Heart right ventricle (tissue), 16 donors: ENCODE results near the gene GRIA3. TPM values are rescaled to one million over a fixed set of nuclear protein-coding genes. Genes with fewer than 3 reads are reported as not detected.

Experiments used
- ATAC-seq, 8 donors: fragments of 200-7000 bp; cut with Tn5 transposase; one replicate each; pipeline ENCODE4 v1.9.1; 2020; ENCODE audit warnings: mild to moderate bottlenecking in 8 of 8, moderate library complexity in 8 of 8, moderate number of reproducible peaks in 1 of 8
- DNase-seq, 2 donors: peaks; one replicate each; pipeline ENCODE4 v3.0.0-alpha.2; 2020
- H3K27ac ChIP-seq, 10 donors: fragments of 200-600 bp; sonication (generic) in 2 of 10; one replicate each; pipeline versions ENCODE4 v1.5.0 to v1.8.0; 2020 to 2022; ENCODE audit warnings: mild to moderate bottlenecking in 3 of 10
- H3K27me3 ChIP-seq, 7 donors: fragments of 200-600 bp; one replicate each; pipeline ENCODE4 v1.8.0; 2021 to 2022; ENCODE audit warnings: mild to moderate bottlenecking in 2 of 7
- H3K36me3 ChIP-seq, 9 donors: fragments of 200-600 bp; sonication (generic) in 1 of 9; one replicate each; pipeline versions ENCODE4 v1.5.0 to v1.8.0; 2020 to 2022; ENCODE audit warnings: mild to moderate bottlenecking in 2 of 9
- H3K4me1 ChIP-seq, 9 donors: fragments of 200-600 bp; sonication (generic) in 1 of 9; one replicate each; pipeline versions ENCODE4 v1.5.0 to v1.8.0; 2020 to 2022; ENCODE audit warnings: mild to moderate bottlenecking in 4 of 9
- H3K4me3 ChIP-seq, 10 donors: fragments of 200-600 bp; sonication (generic) in 2 of 10; one replicate each; pipeline versions ENCODE4 v1.5.0 to v1.8.0; 2020 to 2022; ENCODE audit warnings: mild to moderate bottlenecking in 7 of 10, moderate library complexity in 2 of 10
- H3K9me3 ChIP-seq, 11 donors: fragments of 200-600 bp in 10 of 11; sonication (generic) in 2 of 11; one replicate each; pipeline versions ENCODE4 v1.5.0 to v1.8.0; 2013 to 2022; ENCODE audit warnings: mild to moderate bottlenecking in 2 of 11, control low read depth in 1 of 11, moderate library complexity in 1 of 11
- WGBS, 2 donors: extraction: QIAGEN DNeasy Blood & Tissue Kit; methylation state at CpG; one replicate each; pipeline ENCODE4 v1.1.7; 2013; ENCODE audit warnings: inconsistent platforms in 1 of 2; 5-methylcytosine and 5-hydroxymethylcytosine counted together
- intact Hi-C, 10 donors: fragments of 100-400 bp; cut with DNase I; formaldehyde crosslinking; loops; one replicate each; pipeline versions ENCODE4 v1.11.1 to v1.14.2; 2022
- polyA plus RNA-seq, 2 donors: library from polyadenylated mRNA; stranded (reverse); fragments of 200-250 nt; gene quantifications; one replicate each; pipeline ENCODE4 v1.2.3, GENCODE V29; 2013
- total RNA-seq, 10 donors: library from RNA; stranded (reverse); fragmentation: NEBNext Ultra II Directional in 3 of 10; extraction: Animal tissue kit (Norgen Biotek cat#: 25700) in 3 of 10; gene quantifications; one replicate each; pipeline versions ENCODE4 v1.2.1 to v1.2.4, GENCODE V29; 2021 to 2023
- TF ChIP-seq, protein P1 (sequence below), 9 donors: fragments of 200-600 bp; sonication (generic) in 2 of 9; IDR thresholded peaks; one replicate each; pipeline versions ENCODE4 v1.5.0 to v1.8.0; 2021 to 2022; ENCODE audit warnings: antibody characterized with exemption in 9 of 9, mild to moderate bottlenecking in 5 of 9, moderate library complexity in 1 of 9
- donor health status: Arrhythmogenic right ventricular cardiomyopathy.
- donor health status: ischemic (EF 13 %, LVEDD 7.1; RV severe dilation, severe dysfunction).
- donor health status: healthy with polysubstance abuse.
- donor health status: DM: no; HTN: yes; CAD: no.
- donor health status: DM: no; HTN: no; CAD: no.
- donor health status: ischemic (EF 25% LVEDD 6.9; RV normal size, moderate dysfunction).
- donor health status: ischemic (EF 25% LVEDD 5.7; RV mildly dilated, moderate dysfunction).
- donor health status: healthy.
- donor health status: DM: yes; HTN: yes; CAD: no.
- donor health status: Ischemic cardiomyopathy.
- donor health status: ischemic (EF 35%, LVEDD 5.7; RV mildly dilated, moderate dysfunction).
- donor health status: nonischemic (EF 11% LVEDD 7.7; RV severe dilation, severe dysfunction).
- donor health status: DM: yes; HTN: yes; CAD: no.
- donor health status: PGD.
- donor health status: ischemic (EF 29% LVEDD 5.4; RV normal size, mild dysfunction).
- donor health status: nonischemic (EF 23%, LVEDD 6.1; RV moderate dilation, normal function).

Gene GRIA3
- total and polyA plus RNA-seq, 12 donors, result 0.06 to 12.4 (median 1.2) TPM

- ATAC-seq (peak in 3 of 8 donors; percentile 38 to 66 (median 56)), DNase-seq (no peak)
- Histone ChIP-seq H3K9me3 (no peaks in the 10 kb centered on the region), H3K4me3 (no peak overlapping the region), H3K27ac (peak overlapping the region in 4 of 10 donors; percentile 10 to 48 (median 19)), H3K36me3 (no peaks in the 10 kb centered on the region), H3K4me1 (peaks cover 0 to 3% (median 0%) of the 10 kb centered on the region in 9 donors), H3K27me3 (no peaks in the 10 kb centered on the region)
- TF ChIP-seq, protein P1, sequence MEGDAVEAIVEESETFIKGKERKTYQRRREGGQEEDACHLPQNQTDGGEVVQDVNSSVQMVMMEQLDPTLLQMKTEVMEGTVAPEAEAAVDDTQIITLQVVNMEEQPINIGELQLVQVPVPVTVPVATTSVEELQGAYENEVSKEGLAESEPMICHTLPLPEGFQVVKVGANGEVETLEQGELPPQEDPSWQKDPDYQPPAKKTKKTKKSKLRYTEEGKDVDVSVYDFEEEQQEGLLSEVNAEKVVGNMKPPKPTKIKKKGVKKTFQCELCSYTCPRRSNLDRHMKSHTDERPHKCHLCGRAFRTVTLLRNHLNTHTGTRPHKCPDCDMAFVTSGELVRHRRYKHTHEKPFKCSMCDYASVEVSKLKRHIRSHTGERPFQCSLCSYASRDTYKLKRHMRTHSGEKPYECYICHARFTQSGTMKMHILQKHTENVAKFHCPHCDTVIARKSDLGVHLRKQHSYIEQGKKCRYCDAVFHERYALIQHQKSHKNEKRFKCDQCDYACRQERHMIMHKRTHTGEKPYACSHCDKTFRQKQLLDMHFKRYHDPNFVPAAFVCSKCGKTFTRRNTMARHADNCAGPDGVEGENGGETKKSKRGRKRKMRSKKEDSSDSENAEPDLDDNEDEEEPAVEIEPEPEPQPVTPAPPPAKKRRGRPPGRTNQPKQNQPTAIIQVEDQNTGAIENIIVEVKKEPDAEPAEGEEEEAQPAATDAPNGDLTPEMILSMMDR (IDR thresholded peaks at IDR 0.05), result no peak
- intact Hi-C loops, result no loop called here
Observed at GRCh38 chrX:123236859-123237258, 52.8 kb downstream of the GRIA3 start.

DNA sequence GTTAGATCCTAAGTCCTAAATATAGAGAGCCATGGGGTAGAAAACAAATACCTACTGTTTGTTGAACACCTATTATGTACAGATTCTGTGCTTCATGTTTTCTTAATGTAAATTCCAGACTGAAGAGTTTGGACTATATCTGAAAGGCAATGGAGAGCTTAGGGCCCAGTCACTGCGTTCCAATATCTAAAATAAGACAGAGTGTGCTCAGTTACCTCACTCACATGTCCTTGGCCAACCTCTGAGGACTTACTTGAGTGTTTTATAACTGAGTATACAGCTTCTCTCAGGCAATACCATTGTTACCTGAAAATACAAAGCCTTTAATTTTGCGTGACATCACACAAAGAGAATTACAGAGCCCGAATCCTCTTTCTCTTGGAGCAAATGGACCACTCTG is 53.2 kb downstream of the GRIA3 start:
- TF ChIP-seq, protein P1 (IDR thresholded peaks at IDR 0.05), result no peak
- 68 to 83% methylated on average over 3 of the region's 3 CpGs for whole genome bisulfite sequencing, 2 donors
- intact Hi-C loops, result no loop called here
- DNase-seq (no peak), ATAC-seq (peak in 2 of 8 donors; percentile 35 to 61)
- H3K9me3 ChIP-seq, result no peaks in the 10 kb centered on the region
- H3K4me3 ChIP-seq, result no peak overlapping the region
- no peaks in the 10 kb centered on the region for H3K27me3 ChIP-seq
- peaks cover 0 to 3% (median 0%) of the 10 kb centered on the region in 9 donors for H3K4me1 ChIP-seq
- peak overlapping the region in 4 of 10 donors; percentile 10 to 48 (median 19) for H3K27ac ChIP-seq
- H3K36me3 ChIP-seq, result no peaks in the 10 kb centered on the region

DNA sequence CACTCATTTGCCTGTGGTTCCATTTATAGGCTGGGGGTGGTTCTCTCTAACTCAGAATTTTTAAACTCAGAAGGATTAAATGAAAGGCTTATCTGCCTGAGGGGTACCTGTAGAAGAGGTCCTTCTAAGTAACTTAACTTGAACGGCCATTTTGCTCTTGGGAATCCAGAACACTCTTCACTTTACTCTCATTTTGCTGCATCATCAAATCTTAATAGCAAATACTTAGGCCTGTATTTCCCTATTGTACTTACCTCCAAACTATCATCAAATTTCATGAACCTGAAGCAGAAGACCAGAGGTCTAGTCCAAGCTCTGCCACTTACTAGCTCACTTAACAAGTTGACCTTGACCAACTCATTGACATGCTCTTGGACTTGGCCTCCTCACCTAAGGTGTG is 70.4 kb downstream of the GRIA3 start:
- H3K27me3 ChIP-seq, result no peaks in the 10 kb centered on the region
- H3K9me3 ChIP-seq, result no peaks in the 10 kb centered on the region
- 88 to 95% methylated on average over 1 of the region's 1 CpG for WGBS, 2 donors
- ATAC-seq (no peak), DNase-seq (no peak)
- no peaks in the 10 kb centered on the region for H3K36me3 ChIP-seq
- no peaks in the 10 kb centered on the region for H3K4me1 ChIP-seq
- H3K4me3 ChIP-seq, result no peak overlapping the region
- TF ChIP-seq, protein P1 (IDR thresholded peaks at IDR 0.05), result no peak
- intact Hi-C loops, result no loop called here
- no peak overlapping the region for H3K27ac ChIP-seq

DNA sequence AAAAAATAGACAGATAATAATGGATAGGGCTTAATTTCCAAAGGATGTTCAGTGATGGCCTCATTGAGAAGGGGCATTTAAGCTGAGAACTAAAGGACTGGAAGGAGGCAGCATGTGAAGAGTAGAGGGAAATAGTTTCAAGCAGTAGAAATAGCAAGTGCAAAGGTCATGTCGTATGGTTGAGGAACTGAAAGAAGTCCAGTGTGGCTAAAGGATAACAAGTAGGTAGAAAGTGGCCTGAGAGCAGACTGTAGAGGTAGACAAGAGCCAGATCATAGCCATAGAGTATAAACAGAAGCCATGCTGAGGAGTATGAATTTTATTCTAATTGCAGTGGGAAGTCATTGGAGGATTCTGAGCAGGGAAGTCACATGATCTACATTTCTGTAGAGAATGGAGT is 72.3 kb downstream of the GRIA3 start:
- intact Hi-C loops, result loop anchor here in 1 of 10 donors (5.0 kb wide), 1 partner anchor 459 kb away; no protein-coding TSS in a partner anchor
- H3K4me1 ChIP-seq, result no peaks in the 10 kb centered on the region
- DNase-seq (no peak), ATAC-seq (no peak)
- H3K27ac ChIP-seq, result no peak overlapping the region
- H3K36me3 ChIP-seq, result no peaks in the 10 kb centered on the region
- H3K27me3 ChIP-seq, result no peaks in the 10 kb centered on the region
- 85 to 86% methylated on average over 1 of the region's 1 CpG for WGBS, 2 donors
- no peaks in the 10 kb centered on the region for H3K9me3 ChIP-seq
- H3K4me3 ChIP-seq, result no peak overlapping the region
- TF ChIP-seq, protein P1 (IDR thresholded peaks at IDR 0.05), result no peak
